Activated naive CD4-positive, alpha-beta T cell treated with anti-CD3 and anti-CD28 coated beads, Interleukin-2, amount 10 ng/mL, durations not matched to agents 7 days and 5 days (primary cell): Measurements from ENCODE around the gene NHSL1.

ENCODE experiments used
- CTCF ChIA-PET: fragments of 350-600 bp; sonication (Branson Sonifier 250); formaldehyde crosslinking; loops from one replicate; lab custom pipeline; 2021; ENCODE audit warnings: antibody characterized with exemption; lab: Charles Lee
- DNase-seq: peaks from one replicate; pipeline ENCODE4 v3.0.0-alpha.2; 2020
- H3K27ac Mint-ChIP-seq: one replicate; pipeline ENCODE4 v1.8.0; 2021; ENCODE audit warnings: mild to moderate bottlenecking, moderate library complexity, mixed read lengths
- H3K27me3 Mint-ChIP-seq: one replicate; pipeline ENCODE4 v1.8.0; 2021; ENCODE audit warnings: mild to moderate bottlenecking, mixed read lengths
- H3K36me3 Mint-ChIP-seq: one replicate; pipeline ENCODE4 v1.8.0; 2021; ENCODE audit warnings: mixed read lengths
- H3K4me1 Mint-ChIP-seq: one replicate; pipeline ENCODE4 v1.8.0; 2021; ENCODE audit warnings: mixed read lengths
- H3K4me3 Mint-ChIP-seq: one replicate; pipeline ENCODE4 v1.8.0; 2021; ENCODE audit warnings: mild to moderate bottlenecking, moderate library complexity, mixed read lengths
- H3K9me3 Mint-ChIP-seq: one replicate; pipeline ENCODE4 v1.8.0; 2021; ENCODE audit warnings: mixed read lengths

NHSL1 gene

DNA sequence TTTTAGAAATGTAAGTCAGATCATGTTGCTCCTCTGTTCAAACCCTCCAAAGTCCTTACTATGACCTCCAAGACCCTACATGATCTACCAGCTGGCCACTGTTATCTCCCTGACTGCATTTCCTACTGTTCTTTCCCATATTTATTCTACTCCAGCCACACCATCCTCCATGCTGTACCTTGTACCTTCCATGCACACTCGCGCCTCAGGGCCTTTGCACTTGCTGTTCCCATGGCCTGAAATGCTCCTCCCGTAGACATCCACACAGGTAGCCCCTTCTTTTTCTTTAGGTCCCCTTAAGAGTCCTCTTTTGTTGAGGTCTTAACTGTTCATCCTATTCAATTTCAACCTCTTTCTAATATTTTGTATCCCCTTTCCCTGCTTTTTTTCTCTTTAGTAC, 48.3 kb downstream of the NHSL1 start:
- H3K4me3 Mint-ChIP-seq, result no peak overlapping the region
- no peak overlapping the region for H3K27ac Mint-ChIP-seq
- no peaks in the 10 kb centered on the region for H3K9me3 Mint-ChIP-seq
- CTCF ChIA-PET, result no interaction called here
- no peaks in the 10 kb centered on the region for H3K36me3 Mint-ChIP-seq
- H3K27me3 Mint-ChIP-seq, result peaks cover 3% of the 10 kb centered on the region
- DNase-seq, result no peak
- H3K4me1 Mint-ChIP-seq, result peaks cover 18% of the 10 kb centered on the region

GRCh38 chr6:138450445-138450844, 48.8 kb downstream of the NHSL1 start:
- H3K4me1 Mint-ChIP-seq, result peaks cover 12% of the 10 kb centered on the region
- CTCF ChIA-PET, result no interaction called here
- H3K27ac Mint-ChIP-seq, result no peak overlapping the region
- peaks cover 3% of the 10 kb centered on the region for H3K27me3 Mint-ChIP-seq
- no peak for DNase-seq
- no peak overlapping the region for H3K4me3 Mint-ChIP-seq
- no peaks in the 10 kb centered on the region for H3K36me3 Mint-ChIP-seq
- no peaks in the 10 kb centered on the region for H3K9me3 Mint-ChIP-seq

DNA sequence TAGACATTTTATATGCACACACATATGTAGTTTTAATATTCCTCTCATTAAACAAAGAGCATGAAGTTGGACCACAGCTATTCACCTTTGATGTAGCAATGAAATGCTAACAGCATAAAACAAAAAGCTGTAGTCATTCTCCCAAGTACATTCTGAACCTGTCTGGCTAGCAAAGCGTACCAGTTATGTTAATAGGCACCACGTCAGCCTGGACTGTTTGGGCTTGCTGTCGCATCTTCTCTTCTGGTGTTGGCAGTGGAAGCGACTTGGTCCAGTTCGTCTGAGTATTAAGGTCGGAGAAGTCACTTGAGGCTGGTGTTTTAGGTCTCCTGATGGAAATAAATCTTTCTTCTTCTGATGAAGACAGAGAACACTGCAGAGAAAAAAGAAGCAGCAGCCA, 52.5 kb downstream of the NHSL1 start:
- CTCF ChIA-PET, result interaction anchor here (1.3 kb wide), 1 partner anchor 74 kb away, joined by 3 read pairs; no protein-coding TSS in a partner anchor
- H3K27ac Mint-ChIP-seq, result no peak overlapping the region
- H3K36me3 Mint-ChIP-seq, result no peaks in the 10 kb centered on the region
- no peak for DNase-seq
- H3K27me3 Mint-ChIP-seq, result peaks cover 3% of the 10 kb centered on the region
- H3K4me1 Mint-ChIP-seq, result no peaks in the 10 kb centered on the region
- H3K9me3 Mint-ChIP-seq, result no peaks in the 10 kb centered on the region
- H3K4me3 Mint-ChIP-seq, result no peak overlapping the region

DNA sequence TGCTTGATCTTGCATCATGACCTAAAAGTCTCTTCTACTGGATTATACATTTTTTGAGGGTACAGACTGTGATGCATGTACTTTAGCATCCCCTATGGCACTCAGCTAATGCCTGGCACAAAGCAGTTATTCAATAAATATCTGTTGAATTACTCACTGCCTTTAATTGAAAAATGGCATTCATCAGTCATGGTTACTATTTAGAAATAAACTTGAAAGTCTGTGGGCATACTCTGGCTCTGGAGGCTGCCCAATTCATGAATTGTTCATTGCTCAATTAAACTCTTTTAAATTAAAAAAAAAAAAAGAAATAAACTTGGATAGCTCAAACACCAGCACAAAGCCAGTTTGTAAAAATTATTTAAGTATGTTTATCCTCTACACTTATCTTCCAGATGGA, 55.3 kb downstream of the NHSL1 start:
- Mint-ChIP-seq H3K27me3 (peaks cover 3% of the 10 kb centered on the region), H3K9me3 (no peaks in the 10 kb centered on the region), H3K4me1 (no peaks in the 10 kb centered on the region), H3K4me3 (no peak overlapping the region), H3K36me3 (no peaks in the 10 kb centered on the region), H3K27ac (no peak overlapping the region)
- DNase-seq, result no peak
- CTCF ChIA-PET, result no interaction called here

DNA sequence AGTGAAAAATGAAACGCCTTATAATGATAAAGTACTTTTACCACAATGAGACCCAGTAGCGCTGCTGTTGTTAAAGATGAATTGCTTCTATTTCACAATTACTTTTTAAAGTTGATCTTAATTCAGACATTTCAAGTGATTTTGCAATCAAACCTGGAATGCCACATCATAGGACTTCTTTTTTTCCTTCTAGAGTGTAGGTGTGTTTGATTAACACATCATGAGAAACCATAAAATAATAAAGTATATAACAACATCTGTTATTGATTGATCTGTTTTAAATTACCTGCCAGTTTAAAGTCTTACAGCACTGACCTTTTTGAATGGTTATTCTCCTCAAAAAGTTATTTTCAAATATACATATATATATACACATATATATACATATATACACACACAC, 56.6 kb downstream of the NHSL1 start:
- Mint-ChIP-seq H3K36me3 (no peaks in the 10 kb centered on the region), H3K9me3 (no peaks in the 10 kb centered on the region), H3K27me3 (peaks cover 3% of the 10 kb centered on the region), H3K27ac (no peak overlapping the region), H3K4me3 (no peak overlapping the region), H3K4me1 (no peaks in the 10 kb centered on the region)
- CTCF ChIA-PET, result interaction anchor here (1.5 to 2.1 kb wide), 2 partner anchors 12 to 67 kb away, joined by 4 to 5 read pairs; no protein-coding TSS in a partner anchor
- no peak for DNase-seq

- H3K4me1 Mint-ChIP-seq, result no peaks in the 10 kb centered on the region
- DNase-seq, result no peak
- no peaks in the 10 kb centered on the region for H3K9me3 Mint-ChIP-seq
- H3K27ac Mint-ChIP-seq, result no peak overlapping the region
- CTCF ChIA-PET, result interaction anchor here (1.5 to 2.1 kb wide), 2 partner anchors 11 to 68 kb away, joined by 4 to 5 read pairs; no protein-coding TSS in a partner anchor
- no peak overlapping the region for H3K4me3 Mint-ChIP-seq
- no peaks in the 10 kb centered on the region for H3K27me3 Mint-ChIP-seq
- no peaks in the 10 kb centered on the region for H3K36me3 Mint-ChIP-seq
Observed at GRCh38 chr6:138441965-138442364, 57.3 kb downstream of the NHSL1 start.

GRCh38 chr6:138440758-138441357, 58.4 kb downstream of the NHSL1 start:
- CTCF ChIA-PET, result interaction anchor here (1.1 to 2.1 kb wide), 3 partner anchors 10 to 69 kb away, joined by 3 to 5 read pairs (median 4); no protein-coding TSS in a partner anchor
- no peaks in the 10 kb centered on the region for H3K9me3 Mint-ChIP-seq
- H3K4me3 Mint-ChIP-seq, result no peak overlapping the region
- no peak overlapping the region for H3K27ac Mint-ChIP-seq
- H3K27me3 Mint-ChIP-seq, result no peaks in the 10 kb centered on the region
- no peaks in the 10 kb centered on the region for H3K4me1 Mint-ChIP-seq
- DNase-seq, result no peak
- no peaks in the 10 kb centered on the region for H3K36me3 Mint-ChIP-seq

GRCh38 chr6:138440296-138440695, 59.0 kb downstream of the NHSL1 start:
- Mint-ChIP-seq H3K9me3 (no peaks in the 10 kb centered on the region), H3K27me3 (no peaks in the 10 kb centered on the region), H3K27ac (no peak overlapping the region), H3K4me3 (no peak overlapping the region), H3K36me3 (no peaks in the 10 kb centered on the region), H3K4me1 (no peaks in the 10 kb centered on the region)
- DNase-seq, result no peak
- CTCF ChIA-PET, result interaction anchor here (1.1 to 1.2 kb wide), 2 partner anchors 15 to 69 kb away, joined by 3 to 4 read pairs; no protein-coding TSS in a partner anchor

DNA sequence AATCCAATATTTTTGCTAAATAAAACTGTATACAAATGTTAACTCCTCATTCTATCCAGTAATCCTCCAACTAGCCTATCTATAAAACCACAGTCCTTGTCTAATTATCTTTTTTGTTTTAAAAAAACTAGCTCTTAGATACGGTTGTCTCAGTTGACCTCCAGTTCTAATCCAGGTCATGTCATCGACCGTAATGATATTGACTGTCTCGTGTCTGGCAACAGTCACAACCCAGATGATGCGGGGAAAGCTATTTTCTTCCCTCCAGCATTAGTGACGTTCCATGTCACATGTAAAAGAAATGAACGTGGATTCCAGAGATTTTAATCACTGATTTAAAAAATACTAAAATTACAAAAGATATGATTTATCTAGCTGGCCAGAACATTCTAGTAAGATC, 59.7 kb downstream of the NHSL1 start:
- no peak overlapping the region for H3K27ac Mint-ChIP-seq
- CTCF ChIA-PET, result interaction anchor here (0.9 to 1.2 kb wide), 3 partner anchors 13 to 70 kb away, joined by 3 to 4 read pairs (median 3); no protein-coding TSS in a partner anchor
- DNase-seq, result no peak
- H3K36me3 Mint-ChIP-seq, result no peaks in the 10 kb centered on the region
- H3K27me3 Mint-ChIP-seq, result no peaks in the 10 kb centered on the region
- H3K9me3 Mint-ChIP-seq, result no peaks in the 10 kb centered on the region
- H3K4me3 Mint-ChIP-seq, result no peak overlapping the region
- no peaks in the 10 kb centered on the region for H3K4me1 Mint-ChIP-seq

DNA sequence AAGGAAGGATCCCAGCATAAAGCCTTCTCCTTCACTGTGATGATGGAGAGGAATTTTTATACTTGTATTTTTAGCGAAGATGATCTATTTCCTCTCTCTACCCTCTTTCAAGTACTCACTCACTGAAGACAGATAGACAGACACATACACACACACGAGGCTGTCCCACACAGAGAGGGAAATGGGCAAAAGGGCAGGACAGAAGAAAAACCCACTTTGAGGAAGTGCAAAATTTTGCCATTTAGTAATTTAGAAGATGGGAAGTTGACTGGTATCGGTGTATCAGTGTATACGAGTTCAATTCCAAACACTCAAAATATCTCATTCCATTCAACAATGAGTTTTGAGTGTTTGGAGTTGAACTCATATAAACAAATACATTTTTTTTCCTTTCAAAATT, 64.4 kb downstream of the NHSL1 start:
- CTCF ChIA-PET, result no interaction called here
- Mint-ChIP-seq H3K4me1 (no peaks in the 10 kb centered on the region), H3K4me3 (no peak overlapping the region), H3K36me3 (no peaks in the 10 kb centered on the region), H3K27me3 (peaks cover 18% of the 10 kb centered on the region), H3K27ac (no peak overlapping the region), H3K9me3 (no peaks in the 10 kb centered on the region)
- DNase-seq, result no peak

- peaks cover 18% of the 10 kb centered on the region for H3K27me3 Mint-ChIP-seq
- H3K36me3 Mint-ChIP-seq, result no peaks in the 10 kb centered on the region
- no peak overlapping the region for H3K27ac Mint-ChIP-seq
- no peak overlapping the region for H3K4me3 Mint-ChIP-seq
- no peak for DNase-seq
- H3K4me1 Mint-ChIP-seq, result peaks cover 2% of the 10 kb centered on the region
- CTCF ChIA-PET, result interaction anchor here (1.0 kb wide), 1 partner anchor 11 kb away, joined by 3 read pairs; no protein-coding TSS in a partner anchor
- no peaks in the 10 kb centered on the region for H3K9me3 Mint-ChIP-seq
Observed at GRCh38 chr6:138434096-138434495, 65.2 kb downstream of the NHSL1 start.

- no peaks in the 10 kb centered on the region for H3K36me3 Mint-ChIP-seq
- no peak overlapping the region for H3K27ac Mint-ChIP-seq
- no peak overlapping the region for H3K4me3 Mint-ChIP-seq
- peaks cover 2% of the 10 kb centered on the region for H3K4me1 Mint-ChIP-seq
- no peak for DNase-seq
- CTCF ChIA-PET, result interaction anchor here (8.0 to 8.4 kb wide), 2 partner anchors 76 to 87 kb away, joined by 106 to 153 read pairs; no protein-coding TSS in a partner anchor
- peaks cover 18% of the 10 kb centered on the region for H3K27me3 Mint-ChIP-seq
- no peaks in the 10 kb centered on the region for H3K9me3 Mint-ChIP-seq
Observed at GRCh38 chr6:138432063-138432356, 67.3 kb downstream of the NHSL1 start.

DNA sequence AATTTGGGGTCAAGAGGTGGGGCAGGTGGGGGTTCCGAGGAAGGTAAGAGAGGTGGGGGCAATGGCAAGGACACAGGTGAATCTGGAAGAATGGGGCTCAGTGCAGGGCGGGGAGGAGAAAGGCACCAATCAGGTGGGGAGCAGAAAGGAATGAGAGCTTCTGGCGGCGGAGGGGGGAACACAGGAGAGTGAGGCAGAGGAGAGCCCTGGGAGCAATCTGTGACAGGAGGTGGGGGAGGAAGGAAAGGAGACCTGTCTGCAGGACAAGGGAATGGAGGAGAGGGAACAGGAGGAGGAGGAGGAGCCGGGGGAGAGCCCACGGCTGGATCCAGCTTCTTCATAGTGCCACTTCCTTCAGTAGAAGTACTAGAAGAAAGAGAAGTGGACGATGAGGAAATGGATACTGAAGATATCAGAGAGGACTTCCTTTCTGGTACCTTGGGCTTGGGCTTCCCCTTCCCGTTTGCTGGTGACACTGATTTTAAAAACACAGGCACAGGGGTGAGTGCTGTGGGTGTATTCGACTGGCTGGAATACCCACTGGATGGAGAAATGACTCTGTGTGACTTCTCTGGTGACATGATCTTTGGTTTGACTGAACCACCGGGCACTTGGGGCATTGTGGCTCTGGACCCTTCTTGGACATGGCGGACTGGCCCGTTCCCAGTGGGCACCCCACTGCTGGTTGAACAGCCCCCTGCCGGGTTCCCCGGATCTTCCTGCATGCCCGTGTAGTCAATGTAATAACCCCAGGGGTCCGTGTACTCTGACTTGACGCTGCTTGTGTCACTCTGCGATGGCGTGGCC, 67.8 kb downstream of the NHSL1 start:
- Mint-ChIP-seq H3K4me1 (peaks cover 2% of the 10 kb centered on the region), H3K27ac (no peak overlapping the region), H3K27me3 (peaks cover 18% of the 10 kb centered on the region), H3K4me3 (no peak overlapping the region), H3K9me3 (no peaks in the 10 kb centered on the region), H3K36me3 (no peaks in the 10 kb centered on the region)
- DNase-seq, result no peak
- CTCF ChIA-PET, result interaction anchor here (1.5 to 8.4 kb wide), 4 partner anchors 10 to 315 kb away, joined by 5 to 153 read pairs (median 56); no protein-coding TSS in a partner anchor

- Mint-ChIP-seq H3K27me3 (peaks cover 18% of the 10 kb centered on the region), H3K9me3 (no peaks in the 10 kb centered on the region), H3K4me1 (peaks cover 2% of the 10 kb centered on the region), H3K27ac (no peak overlapping the region), H3K4me3 (no peak overlapping the region), H3K36me3 (no peaks in the 10 kb centered on the region)
- no peak for DNase-seq
- CTCF ChIA-PET, result interaction anchor here (1.2 to 8.4 kb wide), 7 partner anchors 11 to 334 kb away, joined by 5 to 153 read pairs (median 7); no protein-coding TSS in a partner anchor
Observed at GRCh38 chr6:138430361-138431145, 68.7 kb downstream of the NHSL1 start.
